ENCODE measurements around the gene IQSEC1. TPM values are rescaled to one million over a fixed set of nuclear protein-coding genes. Genes with fewer than 3 reads are reported as not detected.

Gene IQSEC1
- total and polyA plus RNA-seq, 2 donors (not counting 3 experiments of a cell fraction or from before 2014, with no cell fraction given), result 5.2 to 18.0 TPM

DNA sequence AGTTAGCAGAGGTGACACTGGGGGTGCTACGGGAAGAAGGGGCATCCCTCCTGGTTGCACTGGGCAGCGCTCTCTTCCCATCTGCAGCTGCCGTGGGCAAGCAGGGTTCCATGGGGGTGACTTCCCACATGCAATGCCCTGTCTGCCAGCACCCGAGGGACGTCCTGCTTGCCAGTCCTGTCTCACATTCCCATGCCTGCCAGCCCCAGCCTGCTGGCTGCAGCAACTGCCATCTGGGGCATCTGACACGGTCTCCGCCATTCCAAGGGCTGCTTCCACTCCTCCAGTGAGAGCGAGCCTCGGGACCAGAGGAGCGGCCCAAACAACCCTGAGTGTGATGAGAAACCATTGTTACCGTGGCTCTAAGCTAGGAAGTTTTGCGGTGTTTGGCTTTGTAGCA, 186.5 kb downstream of the IQSEC1 start:
- H4K20me1 ChIP-seq (replicated peaks; ENCODE audit: control insufficient read depth, extremely low read depth, insufficient read depth, low read length), result no peaks in the 10 kb centered on the region
- dilution Hi-C loops (cut with MboI; ENCODE audit: extremely low pct_ligation_motif_present, low sequenced_read_pairs) (no loop called here), intact Hi-C loops (cut with micrococcal nuclease) (no loop called here)
- no peaks in the 10 kb centered on the region for H3K9me1 ChIP-seq (replicated peaks; ENCODE audit: control insufficient read depth, extremely low read depth, insufficient read depth, low read length)
- no peak for DNase-seq (ENCODE audit: low read depth, low spot score)
- no peak overlapping the region for H3K27ac ChIP-seq (ENCODE audit: insufficient read depth, low read depth, low read length)
- no peaks in the 10 kb centered on the region for H3K79me2 ChIP-seq (ENCODE audit: control insufficient read depth, insufficient read depth, low read length)
- no peak overlapping the region for H2AFZ ChIP-seq (ENCODE audit: low read depth, low read length)
- CTCF ChIA-PET, result interaction anchor here (1.8 to 7.3 kb wide), 3 partner anchors 9 to 98 kb away, joined by 6 to 80 read pairs (median 9); no protein-coding TSS in a partner anchor
- H3K4me1 ChIP-seq (ENCODE audit: control insufficient read depth, extremely low read depth, insufficient read depth, low read length), result no peaks in the 10 kb centered on the region
- no peak overlapping the region for H3K9ac ChIP-seq (replicated peaks; ENCODE audit: extremely low read depth, insufficient read depth, low read length)
- no peak overlapping the region for H3K4me3 ChIP-seq (replicated peaks in 1 of 3; ENCODE audit: insufficient read depth in 1 of 3, low read depth in 1 of 3, low read length in 3 of 3)
- no peaks in the 10 kb centered on the region for H3K36me3 ChIP-seq (ENCODE audit: control insufficient read depth in 2 of 2, extremely low read depth in 1 of 2, insufficient read depth in 2 of 2, low read length in 2 of 2)
- TF ChIP-seq POLR2AphosphoS5 (IDR thresholded peaks at IDR 0.05; ENCODE audit: insufficient read depth, low read depth, low read length) (no peak), POLR2A (IDR thresholded peaks at IDR 0.05; ENCODE audit: low read depth, low read length) (no peak), GATA2 (IDR thresholded peaks at IDR 0.05; ENCODE audit: insufficient read depth, insufficient read length, low read depth, low read length) (no peak), JUN (IDR thresholded peaks at IDR 0.05; ENCODE audit: borderline replicate concordance, insufficient read depth, insufficient read length, low read depth) (no peak), EZH2 (IDR thresholded peaks at IDR 0.05; ENCODE audit: borderline replicate concordance, low read depth, low read length, severe bottlenecking) (no peak), FOS (IDR thresholded peaks at IDR 0.05; ENCODE audit: borderline replicate concordance, insufficient read depth, low read length) (no peak), MYC (IDR thresholded peaks at IDR 0.05; ENCODE audit: low read depth, low read length) (no peak)
- TF ChIP-seq, protein P1, sequence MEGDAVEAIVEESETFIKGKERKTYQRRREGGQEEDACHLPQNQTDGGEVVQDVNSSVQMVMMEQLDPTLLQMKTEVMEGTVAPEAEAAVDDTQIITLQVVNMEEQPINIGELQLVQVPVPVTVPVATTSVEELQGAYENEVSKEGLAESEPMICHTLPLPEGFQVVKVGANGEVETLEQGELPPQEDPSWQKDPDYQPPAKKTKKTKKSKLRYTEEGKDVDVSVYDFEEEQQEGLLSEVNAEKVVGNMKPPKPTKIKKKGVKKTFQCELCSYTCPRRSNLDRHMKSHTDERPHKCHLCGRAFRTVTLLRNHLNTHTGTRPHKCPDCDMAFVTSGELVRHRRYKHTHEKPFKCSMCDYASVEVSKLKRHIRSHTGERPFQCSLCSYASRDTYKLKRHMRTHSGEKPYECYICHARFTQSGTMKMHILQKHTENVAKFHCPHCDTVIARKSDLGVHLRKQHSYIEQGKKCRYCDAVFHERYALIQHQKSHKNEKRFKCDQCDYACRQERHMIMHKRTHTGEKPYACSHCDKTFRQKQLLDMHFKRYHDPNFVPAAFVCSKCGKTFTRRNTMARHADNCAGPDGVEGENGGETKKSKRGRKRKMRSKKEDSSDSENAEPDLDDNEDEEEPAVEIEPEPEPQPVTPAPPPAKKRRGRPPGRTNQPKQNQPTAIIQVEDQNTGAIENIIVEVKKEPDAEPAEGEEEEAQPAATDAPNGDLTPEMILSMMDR (IDR thresholded peaks at IDR 0.05; ENCODE audit: extremely low read depth in 1 of 2, insufficient read depth in 1 of 2, low read depth in 1 of 2, low read length in 2 of 2), result no peak
- TF ChIP-seq, protein P2, sequence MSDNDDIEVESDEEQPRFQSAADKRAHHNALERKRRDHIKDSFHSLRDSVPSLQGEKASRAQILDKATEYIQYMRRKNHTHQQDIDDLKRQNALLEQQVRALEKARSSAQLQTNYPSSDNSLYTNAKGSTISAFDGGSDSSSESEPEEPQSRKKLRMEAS (IDR thresholded peaks at IDR 0.05; ENCODE audit: insufficient read depth, insufficient read length), result no peak
- H3K27me3 ChIP-seq (ENCODE audit: control insufficient read depth in 2 of 2, insufficient read depth in 2 of 2, low read length in 2 of 2), result peaks cover 9 to 16% of the 10 kb centered on the region in 2 experiments
- POLR2A ChIA-PET, result no interaction called here
- FAIRE-seq, result no peak
- no peak overlapping the region for H3K4me2 ChIP-seq (ENCODE audit: insufficient read depth, low read length)
- H3K9me3 ChIP-seq (replicated peaks; ENCODE audit: control insufficient read depth, insufficient read depth, low read length), result no peaks in the 10 kb centered on the region
- no TSS peak for BruUV-seq (replicated peaks)
